Neutrophil (primary cell): ENCODE data around the gene ULK3.

ENCODE experiments used
- H3K27ac ChIP-seq: fragments of 200-600 bp; sonication (generic); 2 replicates; pipeline ENCODE4 v1.5.1; 2016; ENCODE audit warnings: mild to moderate bottlenecking, moderate library complexity
- H3K27me3 ChIP-seq: fragments of 200-600 bp; sonication (generic); 2 replicates; pipeline ENCODE4 v1.6.0; 2016; ENCODE audit warnings: mild to moderate bottlenecking
- H3K36me3 ChIP-seq: fragments of 200-600 bp; sonication (generic); 2 replicates; pipeline ENCODE4 v1.5.1; 2017
- H3K4me1 ChIP-seq, 2 experiments: fragments of 200-600 bp in 1 of 2; sonication (generic) in 1 of 2; 1 replicate in 1 of 2; 2 replicates in 1 of 2; pipeline versions ENCODE4 v1.5.1 to v1.6.1; 2013 to 2016; ENCODE audit warnings: low read depth in 1 of 2, low read length in 1 of 2, mild to moderate bottlenecking in 1 of 2, moderate library complexity in 1 of 2; ENCODE audit not compliant: control insufficient read depth in 1 of 2, insufficient read depth in 1 of 2
- H3K4me3 ChIP-seq, 2 experiments: fragments of 200-600 bp in 1 of 2; sonication (generic) in 1 of 2; 1 replicate in 1 of 2; 2 replicates in 1 of 2; pipeline ENCODE4 v1.5.1; 2013 to 2016; ENCODE audit warnings: low read depth in 1 of 2, low read length in 1 of 2, mild to moderate bottlenecking in 1 of 2, moderate library complexity in 1 of 2
- H3K9me3 ChIP-seq: fragments of 200-600 bp; sonication (generic); 2 replicates; pipeline ENCODE4 v1.5.1; 2016
- TF ChIP-seq, protein P1 (sequence below): fragments of 200-600 bp; sonication (generic); IDR thresholded peaks from 2 replicates; pipeline ENCODE4 v1.5.1; 2016; ENCODE audit warnings: antibody characterized with exemption

The ULK3 gene

DNA sequence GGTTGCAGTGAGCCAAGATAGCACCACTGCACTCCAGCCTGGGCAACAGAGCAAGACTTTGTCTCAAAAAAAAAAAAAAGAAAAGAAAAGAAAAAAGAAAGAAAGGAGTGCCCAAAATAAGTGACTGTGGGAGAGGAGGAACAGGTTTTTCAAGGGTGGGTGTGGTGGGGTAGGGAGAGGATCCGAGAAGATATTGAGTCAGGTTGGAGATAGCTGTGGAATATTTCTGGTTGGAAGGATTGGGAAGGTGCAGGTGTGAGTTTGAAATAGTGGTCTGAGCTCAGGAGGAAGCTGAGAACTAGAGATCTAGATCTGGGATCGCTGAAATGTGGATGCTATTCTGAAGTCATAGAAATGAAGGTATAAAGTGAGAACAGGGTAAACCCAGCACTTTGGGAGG is 22.4 kb upstream of the ULK3 start:
- H3K27ac ChIP-seq = no peak overlapping the region
- peaks cover 12% of the 10 kb centered on the region for H3K36me3 ChIP-seq
- no peak overlapping the region for H3K4me3 ChIP-seq
- TF ChIP-seq, protein P1, sequence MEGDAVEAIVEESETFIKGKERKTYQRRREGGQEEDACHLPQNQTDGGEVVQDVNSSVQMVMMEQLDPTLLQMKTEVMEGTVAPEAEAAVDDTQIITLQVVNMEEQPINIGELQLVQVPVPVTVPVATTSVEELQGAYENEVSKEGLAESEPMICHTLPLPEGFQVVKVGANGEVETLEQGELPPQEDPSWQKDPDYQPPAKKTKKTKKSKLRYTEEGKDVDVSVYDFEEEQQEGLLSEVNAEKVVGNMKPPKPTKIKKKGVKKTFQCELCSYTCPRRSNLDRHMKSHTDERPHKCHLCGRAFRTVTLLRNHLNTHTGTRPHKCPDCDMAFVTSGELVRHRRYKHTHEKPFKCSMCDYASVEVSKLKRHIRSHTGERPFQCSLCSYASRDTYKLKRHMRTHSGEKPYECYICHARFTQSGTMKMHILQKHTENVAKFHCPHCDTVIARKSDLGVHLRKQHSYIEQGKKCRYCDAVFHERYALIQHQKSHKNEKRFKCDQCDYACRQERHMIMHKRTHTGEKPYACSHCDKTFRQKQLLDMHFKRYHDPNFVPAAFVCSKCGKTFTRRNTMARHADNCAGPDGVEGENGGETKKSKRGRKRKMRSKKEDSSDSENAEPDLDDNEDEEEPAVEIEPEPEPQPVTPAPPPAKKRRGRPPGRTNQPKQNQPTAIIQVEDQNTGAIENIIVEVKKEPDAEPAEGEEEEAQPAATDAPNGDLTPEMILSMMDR = no peak
- no peaks in the 10 kb centered on the region for H3K9me3 ChIP-seq
- H3K4me1 ChIP-seq = peaks cover 41 to 44% of the 10 kb centered on the region in 2 experiments
- H3K27me3 ChIP-seq = no peaks in the 10 kb centered on the region

DNA sequence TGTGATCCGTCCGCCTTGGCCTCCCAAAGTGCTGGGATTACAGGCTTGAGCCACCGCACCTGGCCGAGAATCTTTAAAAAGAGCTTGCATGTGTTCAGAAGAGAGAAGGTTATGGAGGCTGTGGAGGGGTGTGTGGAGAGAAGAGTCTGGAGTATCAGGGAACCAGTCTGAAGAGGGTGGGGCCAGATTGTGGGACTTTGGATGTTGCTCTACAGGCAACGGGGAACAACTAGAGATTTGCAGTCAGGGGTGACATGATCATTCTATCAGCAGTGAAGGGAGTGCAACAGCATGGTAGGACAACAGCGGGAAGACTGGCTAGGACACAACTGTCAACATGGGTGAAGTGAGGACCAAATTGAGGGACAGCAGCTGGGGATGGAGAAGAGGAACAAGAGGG is 21.3 kb upstream of the ULK3 start:
- TF ChIP-seq, protein P1 = no peak
- Histone ChIP-seq H3K36me3 (peaks cover 12% of the 10 kb centered on the region), H3K27ac (no peak overlapping the region), H3K9me3 (no peaks in the 10 kb centered on the region), H3K27me3 (no peaks in the 10 kb centered on the region), H3K4me1 (peaks cover 31 to 33% of the 10 kb centered on the region in 2 experiments), H3K4me3 (no peak overlapping the region)

- no peaks in the 10 kb centered on the region for H3K9me3 ChIP-seq
- H3K27ac ChIP-seq = peak overlapping the region; percentile 52
- TF ChIP-seq, protein P1 = no peak
- H3K27me3 ChIP-seq = no peaks in the 10 kb centered on the region
- H3K36me3 ChIP-seq = peaks cover 12% of the 10 kb centered on the region
- H3K4me1 ChIP-seq = peaks cover 22 to 25% of the 10 kb centered on the region in 2 experiments
- H3K4me3 ChIP-seq = no peak overlapping the region
Observed at GRCh38 chr15:74863239-74864056, 20.5 kb upstream of the ULK3 start.

DNA sequence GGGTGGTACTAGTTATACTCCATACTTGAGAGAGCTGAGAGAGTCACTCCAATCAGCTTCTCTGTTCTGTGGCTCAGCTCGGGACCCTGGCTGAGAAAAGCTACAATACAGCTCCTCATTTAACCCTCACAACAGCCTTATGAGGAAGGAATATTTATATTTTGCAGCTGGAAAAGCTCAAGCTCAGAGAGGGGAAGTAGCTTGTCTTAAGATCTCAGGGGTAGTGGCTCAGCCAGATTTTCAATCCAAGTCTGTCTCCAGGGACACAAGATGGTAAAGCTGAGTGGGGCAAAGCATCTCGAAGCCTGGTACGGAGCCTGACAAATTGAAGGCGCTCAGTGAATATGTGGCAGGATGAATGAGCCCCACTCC is 15.4 kb upstream of the ULK3 start:
- H3K27ac ChIP-seq = peak overlapping the region; percentile 52
- TF ChIP-seq, protein P1 = no peak
- no peak overlapping the region for H3K4me3 ChIP-seq
- no peaks in the 10 kb centered on the region for H3K4me1 ChIP-seq
- peaks cover 32% of the 10 kb centered on the region for H3K36me3 ChIP-seq
- H3K9me3 ChIP-seq = no peaks in the 10 kb centered on the region
- no peaks in the 10 kb centered on the region for H3K27me3 ChIP-seq

DNA sequence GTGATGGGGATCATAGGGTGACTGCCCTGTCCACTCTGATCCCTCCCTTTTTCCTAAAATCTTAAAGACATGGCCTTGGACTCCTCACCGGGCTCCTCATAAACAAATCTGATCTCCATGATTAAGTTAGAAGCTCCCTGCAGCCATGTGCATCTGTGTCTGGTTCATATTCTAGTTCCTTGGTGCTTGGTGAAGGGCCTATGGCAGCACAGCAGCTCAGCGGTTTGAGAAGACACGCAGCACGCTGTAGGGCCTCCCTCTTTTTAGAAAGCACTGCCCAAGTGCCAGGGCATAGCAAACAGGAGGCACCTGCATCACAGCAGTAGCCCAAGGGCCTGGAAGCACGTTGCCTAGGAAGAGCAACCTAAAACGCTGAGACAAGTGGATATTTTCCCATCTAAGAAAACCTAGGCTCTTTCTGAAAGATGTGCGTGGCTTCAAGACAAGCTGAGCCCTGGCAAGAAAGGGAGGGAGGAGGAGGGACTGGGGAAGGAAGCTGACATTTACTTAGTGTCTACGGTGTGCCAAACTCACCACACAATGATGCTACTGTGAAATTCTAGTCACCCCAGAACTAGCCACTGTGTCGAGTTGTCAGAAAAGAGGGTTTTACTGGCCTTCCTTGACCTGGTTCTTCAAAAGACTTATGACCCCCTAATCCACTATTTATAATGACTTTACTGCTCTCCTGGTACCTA is 14.9 kb upstream of the ULK3 start:
- Histone ChIP-seq H3K27ac (peak overlapping the region; percentile 52), H3K27me3 (no peaks in the 10 kb centered on the region), H3K4me1 (no peaks in the 10 kb centered on the region), H3K4me3 (no peak overlapping the region), H3K36me3 (peaks cover 37% of the 10 kb centered on the region), H3K9me3 (no peaks in the 10 kb centered on the region)
- TF ChIP-seq, protein P1 = no peak
